Panc1 (cell line): Measurements from ENCODE around the gene IRAK4. TPM values are rescaled to one million over a fixed set of nuclear protein-coding genes. Genes with fewer than 3 reads are reported as not detected.

ENCODE experiments used
- ATAC-seq: fragments of 200-7000 bp; cut with Tn5 transposase; 2 replicates; pipeline ENCODE4 v1.9.1; 2020; ENCODE audit warnings: mild to moderate bottlenecking, moderate library complexity
- BruUV-seq: library from RNA; stranded (reverse); fragments of 400-500 nt; replicated peaks from 2 replicates; lab custom pipeline; 2021; lab: Mats Ljungman, UMichigan
- CTCF ChIA-PET: fragments of 300-600 bp; sonication (Branson Sonifier 250); formaldehyde crosslinking; loops from one replicate; lab custom pipeline; 2022; ENCODE audit warnings: antibody characterized with exemption; lab: Charles Lee
- POLR2A ChIA-PET: fragments of 300-600 bp; sonication (Branson Sonifier 250); formaldehyde crosslinking; loops from one replicate; lab custom pipeline; 2022; ENCODE audit warnings: antibody characterized with exemption; lab: Charles Lee
- DNase-seq: peaks from one replicate; pipeline ENCODE4 v3.0.0-alpha.2; 2010; ENCODE audit warnings: low read depth, low spot score
- H3K27ac ChIP-seq: 2 replicates; pipeline ENCODE4 v1.5.1; 2011; ENCODE audit warnings: mild to moderate bottlenecking, low read length, inconsistent platforms
- H3K27me3 ChIP-seq: fragments of 200-500 bp; sonication (Bioruptor generic); 2 replicates; pipeline ENCODE4 v1.6.0; 2014; ENCODE audit warnings: low read length, inconsistent platforms; ENCODE audit not compliant: control insufficient read depth, insufficient read depth
- H3K36me3 ChIP-seq: fragments of 200-500 bp; sonication (Bioruptor generic); 2 replicates; pipeline ENCODE4 v1.5.1; 2014; ENCODE audit warnings: inconsistent platforms, mild to moderate bottlenecking, low read length, moderate library complexity; ENCODE audit not compliant: control insufficient read depth, insufficient read depth
- H3K4me1 ChIP-seq: 2 replicates; pipeline ENCODE4 v1.5.1; 2011; ENCODE audit warnings: inconsistent platforms, mild to moderate bottlenecking, low read length, moderate library complexity; ENCODE audit not compliant: control insufficient read depth, insufficient read depth
- H3K4me3 ChIP-seq, 2 experiments: 2 replicates each; pipeline ENCODE4 v1.5.1; 2011 to 2012; ENCODE audit warnings: low read depth in 2 of 2, low read length in 2 of 2, mild to moderate bottlenecking in 2 of 2, inconsistent platforms in 1 of 2, moderate library complexity in 1 of 2
- H3K9me3 ChIP-seq: fragments of 200-500 bp; sonication (Bioruptor generic); 2 replicates; pipeline ENCODE4 v1.5.1; 2014; ENCODE audit warnings: low read depth, mild to moderate bottlenecking, inconsistent platforms, low read length, moderate library complexity; ENCODE audit not compliant: control insufficient read depth, insufficient read depth
- CTCF ChIP-seq: fragments of 450-650 bp; IDR thresholded peaks from 2 replicates; pipeline ENCODE4 v1.5.1; 2017; ENCODE audit warnings: mild to moderate bottlenecking
- POLR2AphosphoS5 ChIP-seq: IDR thresholded peaks from 2 replicates; pipeline ENCODE4 v1.6.1; 2012; ENCODE audit warnings: mild to moderate bottlenecking, low read depth, low read length, moderate library complexity
- REST ChIP-seq, 2 experiments: IDR thresholded peaks; 2 replicates each; pipeline ENCODE4 v1.6.1; 2011 to 2012; ENCODE audit warnings: low read depth in 2 of 2, control low read depth in 1 of 2, low read length in 1 of 2, mild to moderate bottlenecking in 1 of 2, moderate library complexity in 1 of 2; ENCODE audit not compliant: insufficient read depth in 1 of 2
- SIN3A ChIP-seq: IDR thresholded peaks from 2 replicates; pipeline ENCODE4 v1.6.1; 2012; ENCODE audit warnings: low read depth, mild to moderate bottlenecking, low read length, moderate library complexity, borderline replicate concordance; ENCODE audit not compliant: insufficient read depth
- TCF7L2 ChIP-seq: IDR thresholded peaks from 2 replicates; pipeline ENCODE4 v1.6.1; 2011; ENCODE audit warnings: mild to moderate bottlenecking, low read depth, low read length, inconsistent platforms
- in situ Hi-C: cut with HindIII; loops from 2 replicates; pipeline ENCODE4 v1.10.0; 2016; ENCODE audit warnings: low sequenced_read_pairs, low pct_unique_long_range_greater_than_20kb
- intact Hi-C: fragments of 100-400 bp; cut with micrococcal nuclease; formaldehyde crosslinking; loops from one replicate; pipeline ENCODE4 v1.10.0; 2022; ENCODE audit not compliant: unreplicated experiment
- total RNA-seq: library from RNA; stranded (reverse); gene quantifications from one replicate; pipeline ENCODE4 v1.2.1, GENCODE V29; 2021; ENCODE audit not compliant: unreplicated experiment

Gene IRAK4
- total RNA-seq, 1 experiment from 2014 or later = 11.3 TPM

- Histone ChIP-seq H3K27ac (no peak overlapping the region), H3K36me3 (no peaks in the 10 kb centered on the region), H3K4me1 (no peaks in the 10 kb centered on the region), H3K4me3 (no peak overlapping the region), H3K9me3 (no peaks in the 10 kb centered on the region), H3K27me3 (no peaks in the 10 kb centered on the region; the same call in 1 of the 2 replicates)
- no peak for ATAC-seq
- in situ Hi-C loops (no loop called here), intact Hi-C loops (no loop called here)
- ChIA-PET CTCF (no interaction called here), POLR2A (no interaction called here)
- BruUV-seq = no TSS peak
- no peak for DNase-seq
- TF ChIP-seq CTCF (no peak), TCF7L2 (no peak), POLR2AphosphoS5 (no peak), REST (IDR thresholded peaks at IDR 0.05; ENCODE audit: insufficient read depth in 1 of 2, low read depth in 2 of 2, low read length in 1 of 2) (no peak), SIN3A (no peak)
Observed at GRCh38 chr12:43815416-43815815, 56.7 kb downstream of the IRAK4 start.

- no peak overlapping the region for H3K27ac ChIP-seq
- TF ChIP-seq POLR2AphosphoS5 (no peak), TCF7L2 (no peak), SIN3A (no peak), CTCF (no peak), REST (IDR thresholded peaks at IDR 0.05; ENCODE audit: insufficient read depth in 1 of 2, low read depth in 2 of 2, low read length in 1 of 2) (no peak)
- no peaks in the 10 kb centered on the region; the same call in 1 of the 2 replicates for H3K27me3 ChIP-seq
- CTCF ChIA-PET = no interaction called here
- H3K36me3 ChIP-seq = no peaks in the 10 kb centered on the region
- intact Hi-C loops (no loop called here), in situ Hi-C loops (no loop called here)
- no peak for ATAC-seq
- DNase-seq = no peak
- no peak overlapping the region for H3K4me3 ChIP-seq
- POLR2A ChIA-PET = interaction anchor here (0.5 kb wide), 1 partner anchor 8 kb away, joined by 14 read pairs; no protein-coding TSS in a partner anchor
- H3K9me3 ChIP-seq = no peaks in the 10 kb centered on the region
- H3K4me1 ChIP-seq = no peaks in the 10 kb centered on the region
- BruUV-seq = no TSS peak
Observed at GRCh38 chr12:43816168-43816567, 57.4 kb downstream of the IRAK4 start.
